Peyer's patch (tissue), 4 donors: ENCODE measurements around the gene KCNQ5. TPM values are rescaled to one million over a fixed set of nuclear protein-coding genes. Genes with fewer than 3 reads are reported as not detected.

Source experiments
- DNase-seq, 3 donors: peaks; one replicate each; pipeline ENCODE4 v3.0.0-alpha.2; 2017 to 2019
- H3K27ac ChIP-seq, 4 donors: fragments of 200-600 bp; sonication (generic); one replicate each; pipeline ENCODE4 v1.5.1; 2016 to 2019
- H3K27me3 ChIP-seq, 2 donors: fragments of 200-600 bp; sonication (generic); one replicate each; pipeline ENCODE4 v1.5.1; 2019
- H3K36me3 ChIP-seq, 3 donors: fragments of 200-600 bp; sonication (generic); one replicate each; pipeline ENCODE4 v1.5.1; 2016 to 2019
- H3K4me1 ChIP-seq, 4 donors: fragments of 200-600 bp; sonication (generic); one replicate each; pipeline ENCODE4 v1.5.1; 2016 to 2019
- H3K4me3 ChIP-seq, 4 donors: fragments of 200-600 bp; sonication (generic); 1 replicate in 3 of 4; 2 replicates in 1 of 4; pipeline ENCODE4 v1.5.1; 2016 to 2019; ENCODE audit warnings: mild to moderate bottlenecking in 1 of 4
- H3K9me3 ChIP-seq, 4 donors: fragments of 200-600 bp; sonication (generic); one replicate each; pipeline ENCODE4 v1.5.1; 2016 to 2019; ENCODE audit warnings: mild to moderate bottlenecking in 1 of 4
- POLR2A ChIP-seq, 2 donors: fragments of 450-650 bp; IDR thresholded peaks; one replicate each; pipeline ENCODE4 v1.5.1; 2017; ENCODE audit warnings: antibody characterized with exemption in 2 of 2, mild to moderate bottlenecking in 2 of 2, moderate library complexity in 2 of 2
- total RNA-seq, 4 donors: library from RNA; depleted of rRNA; stranded (reverse); fragments of >200 nt; gene quantifications; one replicate each; pipeline ENCODE4 v1.1.0, GENCODE V29; 2016
- TF ChIP-seq, protein P1 (sequence below), 6 experiments: fragments of 450-650 bp in 4 of 6; fragments of 200-600 bp in 2 of 6; sonication (generic) in 1 of 6; IDR thresholded peaks; one replicate each; pipeline ENCODE4 v1.5.1; 2017 to 2019; ENCODE audit warnings: antibody characterized with exemption in 6 of 6, mild to moderate bottlenecking in 3 of 6, moderate library complexity in 1 of 6

Gene KCNQ5
- total RNA-seq, 4 donors from 2014 or later, result 0.27 to 5.0 (median 0.38) TPM; not detected in 1

DNA sequence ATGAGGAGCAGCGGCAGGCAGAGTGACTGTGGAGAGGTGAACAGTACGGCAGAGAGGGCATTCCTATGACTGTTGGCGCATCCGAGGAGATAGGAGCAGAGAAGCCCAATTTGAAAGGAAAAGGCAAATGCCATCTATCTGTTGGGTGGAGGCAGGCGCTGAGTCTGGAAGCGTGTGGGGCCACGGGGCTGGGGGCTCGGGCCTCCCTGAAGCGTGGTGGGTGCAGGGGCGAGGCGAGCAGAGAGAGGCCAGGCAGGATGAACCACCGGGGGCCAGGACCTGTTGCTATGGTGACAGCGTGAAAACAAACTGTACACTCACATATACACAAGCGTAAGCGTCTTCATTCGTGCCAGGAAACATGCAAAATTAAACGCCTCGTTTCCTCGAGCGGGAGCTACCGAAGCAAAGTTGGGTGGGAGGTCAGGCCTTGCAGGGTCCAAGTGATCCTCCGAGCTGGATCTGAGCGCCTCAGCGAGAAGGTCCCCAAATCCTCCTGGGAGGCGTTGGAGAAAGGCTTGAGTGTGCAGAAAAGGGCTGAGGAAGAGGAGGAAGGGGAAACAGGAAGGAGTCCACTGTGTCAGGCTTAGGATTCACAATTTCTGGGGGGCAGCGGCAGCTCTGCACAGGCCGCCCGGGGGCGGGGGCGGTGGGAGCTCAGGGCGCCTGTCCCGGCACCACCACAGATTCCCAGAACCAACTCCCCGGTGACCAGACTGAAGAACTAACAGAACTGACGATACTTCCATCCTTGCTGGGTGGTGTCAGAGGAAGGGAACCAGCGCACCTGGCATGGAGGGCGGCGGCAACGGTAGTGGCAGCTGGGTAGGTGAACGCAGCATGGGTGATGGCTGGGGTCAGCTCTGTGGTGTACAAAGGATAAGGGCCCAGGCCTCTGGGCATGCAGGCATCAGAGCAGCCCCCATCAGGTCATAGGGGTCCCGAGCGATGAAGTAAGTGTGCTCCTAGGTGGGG, 535.2 kb downstream of the KCNQ5 start:
- no peaks in the 10 kb centered on the region for H3K4me1 ChIP-seq
- no peak for DNase-seq
- TF ChIP-seq POLR2A (IDR thresholded peaks at IDR 0.05), result no peak
- TF ChIP-seq, protein P1, sequence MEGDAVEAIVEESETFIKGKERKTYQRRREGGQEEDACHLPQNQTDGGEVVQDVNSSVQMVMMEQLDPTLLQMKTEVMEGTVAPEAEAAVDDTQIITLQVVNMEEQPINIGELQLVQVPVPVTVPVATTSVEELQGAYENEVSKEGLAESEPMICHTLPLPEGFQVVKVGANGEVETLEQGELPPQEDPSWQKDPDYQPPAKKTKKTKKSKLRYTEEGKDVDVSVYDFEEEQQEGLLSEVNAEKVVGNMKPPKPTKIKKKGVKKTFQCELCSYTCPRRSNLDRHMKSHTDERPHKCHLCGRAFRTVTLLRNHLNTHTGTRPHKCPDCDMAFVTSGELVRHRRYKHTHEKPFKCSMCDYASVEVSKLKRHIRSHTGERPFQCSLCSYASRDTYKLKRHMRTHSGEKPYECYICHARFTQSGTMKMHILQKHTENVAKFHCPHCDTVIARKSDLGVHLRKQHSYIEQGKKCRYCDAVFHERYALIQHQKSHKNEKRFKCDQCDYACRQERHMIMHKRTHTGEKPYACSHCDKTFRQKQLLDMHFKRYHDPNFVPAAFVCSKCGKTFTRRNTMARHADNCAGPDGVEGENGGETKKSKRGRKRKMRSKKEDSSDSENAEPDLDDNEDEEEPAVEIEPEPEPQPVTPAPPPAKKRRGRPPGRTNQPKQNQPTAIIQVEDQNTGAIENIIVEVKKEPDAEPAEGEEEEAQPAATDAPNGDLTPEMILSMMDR (IDR thresholded peaks at IDR 0.05), result no peak
- no peaks in the 10 kb centered on the region for H3K36me3 ChIP-seq
- H3K27ac ChIP-seq, result no peak overlapping the region
- H3K27me3 ChIP-seq, result no peaks in the 10 kb centered on the region
- H3K9me3 ChIP-seq, result no peaks in the 10 kb centered on the region
- H3K4me3 ChIP-seq, result no peak overlapping the region

- H3K27ac ChIP-seq, result no peak overlapping the region
- H3K4me3 ChIP-seq, result no peak overlapping the region
- no peaks in the 10 kb centered on the region for H3K9me3 ChIP-seq
- no peaks in the 10 kb centered on the region for H3K4me1 ChIP-seq
- DNase-seq, result no peak
- no peak for TF ChIP-seq POLR2A (IDR thresholded peaks at IDR 0.05)
- TF ChIP-seq, protein P1 (IDR thresholded peaks at IDR 0.05), result no peak
- no peaks in the 10 kb centered on the region for H3K27me3 ChIP-seq
- H3K36me3 ChIP-seq, result no peaks in the 10 kb centered on the region
These were observed 536.0 kb downstream of the KCNQ5 start for GRCh38 chr6:73157870-73158269.

DNA sequence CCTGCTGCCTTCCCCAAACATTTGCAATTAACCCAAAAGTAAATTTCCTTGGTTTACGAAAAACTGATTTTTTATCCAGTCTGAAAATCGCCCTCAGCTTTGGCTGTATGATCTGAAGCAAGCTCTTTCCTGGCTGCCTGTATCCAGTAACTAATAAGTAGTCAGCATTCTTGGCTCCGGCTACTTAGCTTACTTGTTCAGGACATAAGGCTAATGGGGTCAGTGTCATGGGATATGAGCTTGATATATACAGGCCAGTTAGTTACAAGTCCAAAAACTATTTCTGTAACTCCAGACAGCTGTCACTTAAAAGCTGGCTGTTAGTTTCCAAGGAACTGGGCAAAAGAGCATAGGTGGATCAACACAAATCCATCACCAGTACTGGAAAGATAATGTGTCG, 547.2 kb downstream of the KCNQ5 start:
- Histone ChIP-seq H3K27me3 (no peaks in the 10 kb centered on the region), H3K27ac (no peak overlapping the region), H3K4me1 (no peaks in the 10 kb centered on the region), H3K4me3 (no peak overlapping the region), H3K36me3 (no peaks in the 10 kb centered on the region), H3K9me3 (no peaks in the 10 kb centered on the region)
- no peak for DNase-seq
- no peak for TF ChIP-seq POLR2A (IDR thresholded peaks at IDR 0.05)
- TF ChIP-seq, protein P1 (IDR thresholded peaks at IDR 0.05), result no peak

GRCh38 chr6:73169633-73170032, 547.8 kb downstream of the KCNQ5 start:
- H3K27me3 ChIP-seq, result no peaks in the 10 kb centered on the region
- no peaks in the 10 kb centered on the region for H3K36me3 ChIP-seq
- TF ChIP-seq, protein P1 (IDR thresholded peaks at IDR 0.05), result no peak
- TF ChIP-seq POLR2A (IDR thresholded peaks at IDR 0.05), result no peak
- H3K9me3 ChIP-seq, result no peaks in the 10 kb centered on the region
- no peak overlapping the region for H3K4me3 ChIP-seq
- no peaks in the 10 kb centered on the region for H3K4me1 ChIP-seq
- no peak for DNase-seq
- H3K27ac ChIP-seq, result no peak overlapping the region

GRCh38 chr6:73174646-73175045, 552.8 kb downstream of the KCNQ5 start:
- no peaks in the 10 kb centered on the region for H3K36me3 ChIP-seq
- TF ChIP-seq POLR2A (IDR thresholded peaks at IDR 0.05), result no peak
- TF ChIP-seq, protein P1 (IDR thresholded peaks at IDR 0.05), result no peak
- no peaks in the 10 kb centered on the region for H3K9me3 ChIP-seq
- no peak overlapping the region for H3K4me3 ChIP-seq
- no peaks in the 10 kb centered on the region for H3K27me3 ChIP-seq
- no peak for DNase-seq
- no peaks in the 10 kb centered on the region for H3K4me1 ChIP-seq
- no peak overlapping the region for H3K27ac ChIP-seq
